ENCODE results near the gene CUL3. TPM values are rescaled to one million over a fixed set of nuclear protein-coding genes. Genes with fewer than 3 reads are reported as not detected.

The CUL3 gene
- total and polyA plus RNA-seq, 2 experiments from 2014 or later: 86.0 to 125 TPM

GRCh38 chr2:224574423-224575084 is 10.6 kb downstream of the CUL3 start:
- peaks cover 84% of the 10 kb centered on the region for H3K4me1 ChIP-seq (ENCODE audit: insufficient read depth)
- 0 out of 2 replicates have a peak overlapping the region, but pooled peaks have one; percentile 11 for H3K4me3 ChIP-seq
- TF ChIP-seq EZH2 (IDR thresholded peaks at IDR 0.05; ENCODE audit: low read depth, unreplicated experiment) (no peak), POLR2AphosphoS5 (IDR thresholded peaks at IDR 0.05; ENCODE audit: low read depth) (no peak), CREB1 (CRISPR knock-in tag; IDR thresholded peaks at IDR 0.05; ENCODE audit: low read depth) (no peak), ZNF114 (CRISPR knock-in tag; IDR thresholded peaks at IDR 0.05) (no peak), ZNF331 (CRISPR knock-in tag; IDR thresholded peaks at IDR 0.05; ENCODE audit: low read depth) (no peak), ETS1 (IDR thresholded peaks at IDR 0.05) (no peak), REST (IDR thresholded peaks at IDR 0.05; ENCODE audit: unreplicated experiment) (no peak), STAT1 (IDR thresholded peaks at IDR 0.05; ENCODE audit: unreplicated experiment) (no peak), CTCF (conservative IDR thresholded peaks at IDR 0.05; ENCODE audit: low read depth in 2 of 2) (no peak), EZH2phosphoT487 (IDR thresholded peaks at IDR 0.05; ENCODE audit: unreplicated experiment) (no peak), NANOG (IDR thresholded peaks at IDR 0.05; ENCODE audit: borderline replicate concordance) (no peak), JUNB (IDR thresholded peaks at IDR 0.05; ENCODE audit: unreplicated experiment) (no peak)
- Mint-ChIP-seq H3K27ac (no peak overlapping the region), H3K9me3 (no peaks in the 10 kb centered on the region), H3K4me1 (peaks cover 76% of the 10 kb centered on the region), H3K36me3 (ENCODE audit: low read depth) (no peaks in the 10 kb centered on the region), H3K4me3 (peak overlapping the region; percentile 44; the same call in 2 of the 3 replicates), H3K27me3 (ENCODE audit: insufficient read depth, low read depth, poor library complexity) (no peaks in the 10 kb centered on the region)
- no peak overlapping the region for H2AFZ ChIP-seq
- H3K27me3 ChIP-seq (ENCODE audit: insufficient read depth): no peaks in the 10 kb centered on the region
- H4K20me1 ChIP-seq (replicated peaks; ENCODE audit: insufficient read depth): peaks cover 61% of the 10 kb centered on the region
- H3K79me2 ChIP-seq (replicated peaks; ENCODE audit: insufficient read depth): peaks cover 100% of the 10 kb centered on the region
- no peaks in the 10 kb centered on the region for H3F3A ChIP-seq (replicated peaks; ENCODE audit: low read depth)
- H3K9me2 ChIP-seq (ENCODE audit: insufficient read depth): no peaks in the 10 kb centered on the region
- peak overlapping the region; percentile 63 for H3K4me2 ChIP-seq
- ATAC-seq (peak; percentile 72), DNase-seq (ENCODE audit: low spot score) (peak; percentile 43)
- no peak overlapping the region for H3K27ac ChIP-seq (ENCODE audit: low read depth)
- no peaks in the 10 kb centered on the region for H3K36me3 ChIP-seq (ENCODE audit: insufficient read depth)

Measured in GM23338 (cell line).